ENCODE results near the gene DNAJC19. TPM values are rescaled to one million over a fixed set of nuclear protein-coding genes. Genes with fewer than 3 reads are reported as not detected.
"Not testable (repeated sequence)": the region's sequence is repeated elsewhere in the genome, so short reads cannot be mapped to it uniquely, and the experiment has no call there.

DNAJC19 gene
- total RNA-seq, result 25.6 and 38.6 TPM in 2 replicates

DNA sequence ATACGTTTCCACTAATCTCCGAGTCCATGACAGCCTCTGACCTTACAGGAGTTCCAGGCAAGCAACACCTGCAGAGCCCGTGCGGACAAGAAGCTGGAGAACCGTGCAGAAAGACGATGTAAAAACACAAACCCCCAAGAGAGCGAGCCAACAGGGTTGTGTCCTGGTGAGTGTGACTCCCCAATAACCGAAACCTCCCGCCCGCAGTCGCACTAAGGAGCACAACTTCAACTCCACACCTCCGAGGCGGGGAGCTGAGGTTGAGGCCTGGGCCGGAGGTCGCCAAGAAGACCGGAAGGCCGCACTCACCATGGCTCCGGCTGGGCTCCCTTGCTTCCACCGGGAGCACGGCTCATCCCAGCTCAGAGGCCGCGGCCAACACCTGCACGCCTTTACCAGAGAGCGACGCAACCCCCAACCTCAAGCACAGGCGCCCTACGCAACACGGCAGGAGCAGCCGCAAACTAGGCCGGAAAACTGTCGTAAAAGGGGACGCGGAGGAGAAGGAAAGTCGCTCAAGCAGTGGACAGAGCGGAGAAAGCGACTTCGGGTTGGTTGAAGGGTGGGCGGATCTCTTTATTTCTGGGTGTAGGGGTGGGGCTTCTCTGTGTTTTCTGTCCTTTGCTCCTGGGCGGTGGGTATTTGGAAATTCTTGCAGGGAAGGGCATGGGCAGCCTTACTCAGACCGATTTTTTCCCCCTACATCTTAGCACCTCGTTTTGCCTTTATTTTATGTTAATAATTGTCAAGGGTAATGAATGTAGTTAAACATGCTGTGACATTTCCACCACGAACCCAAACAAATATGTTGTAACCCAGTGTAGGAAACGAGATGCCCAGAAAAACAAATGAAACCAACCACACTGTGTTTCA is at the start of gene DNAJC19:
Gene DNAJC19 (minus strand): TSS at position 446 of the 873 bp plus-strand sequence. CDS start 134 bp downstream, at position 312.
- peak; percentile 95 for DNase-seq (ENCODE audit: low read depth)

DNA sequence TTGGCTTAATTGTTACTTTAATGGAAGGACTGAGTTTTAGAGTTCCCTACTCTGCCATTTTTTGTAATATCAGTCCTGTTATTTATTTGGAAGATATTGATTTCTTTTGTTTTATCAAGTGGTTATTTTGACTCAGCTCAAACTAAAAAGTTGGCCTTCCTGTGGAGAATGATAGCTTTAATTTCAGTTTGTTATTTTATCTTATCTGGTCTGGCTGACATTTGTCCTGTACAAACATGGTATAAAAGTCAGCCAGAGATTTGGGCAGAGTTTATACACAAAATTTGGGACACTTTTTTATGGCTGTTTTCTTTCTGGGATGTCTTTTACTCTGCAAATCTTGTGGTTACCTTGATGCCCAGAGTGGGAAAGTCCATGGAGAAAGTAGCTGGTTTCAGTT is 41.4 kb upstream of the DNAJC19 start:
- DNase-seq (ENCODE audit: low read depth), result no peak

DNA sequence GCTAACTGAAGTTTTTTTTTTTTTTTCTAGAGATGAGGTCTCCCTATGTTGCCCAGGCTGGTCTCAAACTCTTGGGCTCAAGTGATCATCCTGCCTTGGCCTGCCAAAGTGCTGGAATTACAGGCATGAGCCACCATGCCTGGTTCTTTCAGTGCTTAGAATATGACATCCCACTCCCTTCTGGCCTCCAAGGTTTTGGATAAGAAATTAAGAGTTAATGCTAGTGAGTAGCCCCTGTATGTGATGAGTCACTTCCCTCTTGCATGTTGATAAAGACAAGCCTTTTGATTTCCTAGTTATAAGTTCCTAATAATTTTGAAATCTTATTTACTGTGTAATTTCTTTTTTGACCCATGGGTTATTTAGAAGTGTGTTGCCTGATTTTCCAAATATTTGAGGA is 35.7 kb upstream of the DNAJC19 start:
- DNase-seq (ENCODE audit: low read depth), result no peak

DNA sequence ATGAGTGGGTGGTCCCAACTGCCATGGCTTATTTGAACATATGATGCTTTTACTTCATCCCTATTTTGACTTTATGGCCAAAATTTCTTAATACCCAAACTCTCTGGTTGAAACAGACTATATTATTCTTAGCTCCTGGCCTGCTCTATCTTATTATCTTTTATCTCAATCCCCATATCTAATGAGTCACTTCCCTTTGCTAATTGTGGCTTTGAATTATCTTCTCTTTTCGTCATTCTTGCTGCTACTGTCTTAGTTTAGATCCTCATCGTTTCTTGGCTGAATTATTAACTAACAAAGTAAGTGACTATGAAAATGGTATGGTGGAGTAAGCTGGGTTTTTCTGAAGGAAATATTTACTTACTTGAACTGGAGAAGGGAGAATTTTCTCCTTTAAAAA is 28.2 kb upstream of the DNAJC19 start:
- DNase-seq (ENCODE audit: low read depth), result no peak

DNA sequence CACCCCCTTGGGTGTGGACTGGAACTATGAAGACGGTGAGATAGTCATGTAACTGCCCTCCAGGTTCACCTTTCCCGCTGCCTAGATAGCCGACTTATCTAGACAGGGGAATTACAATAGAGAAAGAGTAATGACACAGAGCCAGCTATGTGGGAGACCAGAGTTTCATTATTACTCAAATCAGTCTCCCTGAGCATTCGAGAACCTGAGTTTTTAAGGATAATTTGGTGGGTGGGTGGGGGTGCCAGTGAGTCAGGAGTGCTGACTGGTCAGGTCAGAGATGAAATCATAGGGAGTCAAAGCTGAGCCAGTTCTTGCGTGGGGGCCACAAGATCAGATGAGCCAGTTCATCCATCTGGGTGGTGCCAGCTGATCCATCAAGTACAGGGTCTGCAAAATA is 19.7 kb upstream of the DNAJC19 start:
- DNase-seq (ENCODE audit: low read depth), result no peak

DNA sequence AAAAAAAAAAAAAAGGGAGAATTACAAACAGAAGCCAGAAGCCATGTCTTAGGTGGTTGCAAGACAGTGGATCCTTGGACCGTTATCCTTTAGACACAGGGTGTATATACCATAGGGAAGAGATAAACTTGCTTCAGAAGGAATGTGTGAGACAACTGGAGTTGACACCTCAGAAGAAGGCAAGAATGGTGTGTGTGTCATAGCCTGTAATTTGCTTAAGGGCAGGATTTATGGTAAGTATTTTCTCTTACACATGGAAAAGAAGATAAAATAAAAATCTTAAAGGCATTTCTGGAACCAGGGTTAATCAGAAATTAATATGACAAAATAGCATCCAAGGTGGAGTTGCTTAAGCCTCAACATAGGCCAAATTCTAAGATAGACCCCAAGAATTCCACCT is 19.3 kb upstream of the DNAJC19 start:
- DNase-seq (ENCODE audit: low read depth), result no peak

DNA sequence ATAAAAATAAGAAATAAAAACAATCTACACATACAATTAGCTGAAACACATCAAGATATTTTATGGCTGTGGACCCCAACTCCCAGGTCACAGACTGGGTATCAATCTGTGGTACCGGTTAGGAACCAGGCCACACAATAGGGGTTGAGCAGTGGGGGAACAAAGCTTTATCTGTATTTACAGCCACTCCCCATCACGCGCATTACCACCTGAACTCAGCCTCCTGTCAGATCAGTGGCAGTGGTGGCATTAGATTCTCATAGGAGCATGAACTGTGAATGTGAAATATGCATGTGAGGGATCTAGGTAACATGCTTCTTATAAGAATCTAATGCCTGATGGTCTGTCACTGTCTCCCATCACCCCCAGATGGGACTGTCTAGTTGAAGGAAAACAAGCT is 17.7 kb upstream of the DNAJC19 start:
- DNase-seq (ENCODE audit: low read depth), result no peak

DNA sequence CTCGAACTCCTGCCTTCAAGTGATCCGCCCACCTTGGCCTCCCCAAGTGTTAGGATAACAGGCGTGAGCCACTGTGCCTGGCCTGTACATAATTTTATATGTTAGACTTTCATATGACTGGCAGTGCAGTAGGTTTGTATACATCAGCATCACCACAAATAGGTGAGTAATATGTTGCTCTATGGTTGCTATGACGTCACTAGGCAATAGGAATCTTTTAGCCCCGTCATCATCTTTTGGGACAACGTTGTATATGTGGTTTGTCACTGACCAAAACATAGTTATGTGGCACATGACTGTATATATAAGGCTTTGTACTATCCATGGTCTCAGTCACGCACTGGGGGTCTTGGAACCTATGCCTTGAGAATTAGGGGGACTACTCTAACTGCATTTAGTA is 17.0 kb upstream of the DNAJC19 start:
- DNase-seq (ENCODE audit: low read depth), result no peak

DNA sequence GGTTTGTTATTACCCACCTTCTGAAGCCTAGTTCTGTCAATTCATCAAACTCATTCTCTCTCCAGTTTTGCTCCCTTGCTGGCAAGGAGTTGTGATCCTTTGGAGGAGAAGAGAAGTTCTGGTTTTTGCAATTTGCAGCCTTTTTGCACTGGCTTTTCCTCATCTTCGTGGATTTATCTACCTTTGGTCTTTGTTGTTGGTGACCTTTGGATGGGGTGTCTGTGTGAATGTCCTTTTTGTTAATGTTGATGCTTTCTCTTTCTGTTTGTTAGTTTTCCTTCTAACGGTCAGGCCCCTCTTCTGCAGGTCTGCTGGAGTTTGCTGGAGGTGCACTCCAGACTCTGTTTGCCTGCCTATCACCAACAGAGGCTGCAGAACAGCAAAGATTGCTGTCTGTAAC is 13.9 kb upstream of the DNAJC19 start:
- DNase-seq (ENCODE audit: low read depth), result not testable (repeated sequence)

DNA sequence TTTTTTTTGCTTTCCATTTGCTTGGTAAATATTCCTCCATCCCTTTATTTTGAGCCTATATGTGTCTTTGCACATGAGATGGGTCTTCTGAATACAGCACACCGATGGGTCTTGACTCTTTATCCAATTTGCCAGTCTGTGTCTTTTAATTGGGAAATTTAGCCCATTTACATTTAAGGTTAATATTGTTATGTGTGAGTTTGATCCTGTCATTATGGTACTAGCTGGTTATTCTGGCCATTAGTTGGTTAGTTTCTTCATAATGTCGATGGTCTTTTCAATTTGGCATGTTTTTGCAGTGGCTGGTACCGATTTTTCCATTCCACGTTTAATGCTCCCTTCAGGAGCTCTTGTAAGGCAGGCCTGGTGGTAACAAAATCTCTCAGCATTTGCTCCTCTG is 12.8 kb upstream of the DNAJC19 start:
- not testable (repeated sequence) for DNase-seq (ENCODE audit: low read depth)

DNA sequence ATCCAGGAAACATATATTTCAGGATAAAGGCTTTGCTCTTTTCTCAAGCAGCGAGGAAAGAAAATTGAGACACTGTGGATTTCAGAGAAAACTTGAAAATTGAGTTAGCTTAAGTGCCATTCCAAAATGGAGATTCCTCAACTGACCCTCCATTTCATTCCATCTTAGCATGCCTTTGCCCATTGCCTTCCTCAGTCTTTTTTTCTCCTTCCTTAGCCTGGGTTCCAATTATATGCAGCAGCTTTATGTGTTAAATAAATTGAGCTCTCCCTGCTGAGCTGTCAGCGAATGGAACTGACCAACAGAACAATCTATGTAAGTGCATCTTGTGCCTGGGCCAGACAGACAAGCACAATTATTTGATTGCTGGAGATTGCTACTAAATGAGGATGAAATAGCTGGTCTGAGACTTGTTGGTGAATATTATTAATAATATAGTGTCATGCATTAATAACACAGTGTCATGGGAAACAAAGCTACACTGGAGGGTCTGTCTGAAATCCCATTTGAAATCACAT is 6.9 kb upstream of the DNAJC19 start:
- DNase-seq (ENCODE audit: low read depth), result no peak

DNA sequence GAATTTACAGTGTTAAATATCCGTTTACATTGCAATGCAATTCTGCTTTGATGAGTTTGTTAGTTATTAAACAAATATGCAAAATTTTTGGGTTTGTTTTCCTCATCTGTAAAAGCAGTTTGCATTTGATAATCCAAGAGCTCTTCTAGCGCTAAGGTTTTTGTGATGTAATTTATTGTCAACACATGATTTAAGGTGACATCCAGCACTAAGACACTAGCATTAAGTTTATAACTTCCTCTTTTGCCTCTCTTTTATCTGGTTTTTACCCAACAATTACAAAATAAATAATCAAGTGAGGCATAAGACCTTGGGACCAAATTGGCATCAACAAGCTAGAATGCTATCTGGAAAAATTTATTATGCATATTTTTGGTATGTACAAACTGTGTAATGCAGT is 969 bp upstream of the DNAJC19 start:
- DNase-seq (ENCODE audit: low read depth), result no peak

DNA sequence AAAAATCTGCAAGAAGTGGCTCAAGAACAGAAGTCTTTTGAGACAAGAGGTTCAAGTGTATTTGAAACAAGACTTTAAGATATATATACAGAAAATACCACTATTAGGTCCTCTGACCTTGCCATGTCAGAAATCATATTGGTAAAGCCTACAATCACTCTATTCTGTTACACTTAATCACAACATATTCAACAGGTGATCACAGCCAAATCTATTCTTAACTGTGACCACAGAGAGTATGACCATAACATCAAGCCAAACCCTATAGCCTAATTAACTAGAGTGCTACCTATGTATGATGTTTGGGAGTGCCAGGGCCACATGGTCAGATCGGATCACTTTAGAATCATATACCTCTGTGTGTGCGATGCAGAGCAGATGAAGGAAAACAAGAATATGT is 2.2 kb downstream of the DNAJC19 start:
- no peak for DNase-seq (ENCODE audit: low read depth)

DNA sequence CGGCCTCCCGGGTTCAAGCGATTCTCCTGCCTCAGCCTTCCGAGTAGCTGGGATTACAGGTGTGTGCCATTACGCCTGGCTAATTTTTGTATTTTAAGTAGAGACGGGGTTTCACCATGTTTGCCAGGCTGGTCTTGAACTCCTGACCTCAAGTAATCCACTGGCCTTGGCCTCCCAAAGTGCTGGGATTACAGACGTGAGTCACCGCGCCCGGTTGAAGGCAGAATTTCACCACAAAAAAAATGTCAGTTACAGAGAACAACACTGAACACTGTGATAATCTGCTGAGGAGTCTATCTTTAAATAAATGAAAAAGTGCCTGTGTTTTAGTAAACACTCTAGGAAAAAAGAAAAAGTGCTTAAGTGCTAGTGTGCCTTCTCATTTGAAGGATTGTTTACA is 3.2 kb downstream of the DNAJC19 start:
- DNase-seq (ENCODE audit: low read depth), result not testable (repeated sequence)

DNA sequence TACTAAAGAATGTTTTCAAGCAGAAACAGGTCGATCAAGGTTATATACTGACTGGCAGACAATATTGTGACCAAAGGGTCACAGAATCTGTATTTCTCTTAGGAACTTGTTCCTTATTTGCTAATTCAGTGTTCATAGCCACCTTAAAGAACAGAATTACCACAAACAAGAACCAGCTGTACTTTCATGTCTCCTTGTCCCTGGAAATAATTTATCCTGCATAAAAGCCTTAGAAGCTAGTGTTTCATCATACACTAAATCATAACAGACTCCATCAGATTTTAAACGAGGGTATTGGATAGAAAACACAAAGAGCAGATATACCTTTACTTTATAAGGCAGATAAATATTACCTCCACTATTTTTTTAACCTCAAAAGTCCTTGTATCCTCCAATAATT is 6.4 kb downstream of the DNAJC19 start:
- DNase-seq (ENCODE audit: low read depth), result peak; percentile 51

DNA sequence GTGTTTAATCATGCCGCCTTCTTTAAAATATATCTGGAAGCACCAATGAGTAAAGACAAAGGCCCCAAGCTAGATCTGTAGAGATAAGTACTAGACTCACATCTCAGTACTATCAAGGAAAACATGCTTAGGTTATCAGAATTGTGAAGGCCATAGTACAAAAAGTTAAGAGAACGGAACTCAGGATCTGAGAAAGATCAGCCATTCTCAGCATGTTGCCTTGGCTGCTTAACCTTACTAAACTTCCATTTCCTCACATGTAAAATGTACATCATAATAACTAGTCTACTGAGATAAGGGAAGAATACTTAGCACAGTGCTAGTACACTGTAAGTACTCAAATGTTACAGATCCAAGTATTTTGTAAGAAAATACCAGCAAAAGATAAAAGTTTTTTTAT is 7.6 kb downstream of the DNAJC19 start:
- no peak for DNase-seq (ENCODE audit: low read depth)

DNA sequence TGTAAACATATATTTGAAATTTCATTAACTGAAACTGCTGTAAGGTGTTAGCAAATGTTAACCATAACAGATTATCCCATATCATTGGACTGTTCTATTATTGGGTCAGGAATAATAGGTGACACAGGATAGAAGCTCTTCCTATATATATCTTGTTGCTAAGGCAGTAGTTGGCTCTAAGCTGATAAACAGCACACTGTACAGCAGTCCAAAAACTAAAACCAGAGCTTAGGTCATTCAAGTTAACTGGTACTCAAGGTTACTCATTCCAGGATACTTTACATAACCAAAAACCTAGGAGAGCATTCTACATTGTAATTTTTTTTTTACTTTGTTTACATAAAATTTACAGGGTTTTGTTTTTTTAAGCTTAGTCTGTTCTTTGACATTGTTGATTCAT is 8.9 kb downstream of the DNAJC19 start:
- peak; percentile 15 for DNase-seq (ENCODE audit: low read depth)

DNA sequence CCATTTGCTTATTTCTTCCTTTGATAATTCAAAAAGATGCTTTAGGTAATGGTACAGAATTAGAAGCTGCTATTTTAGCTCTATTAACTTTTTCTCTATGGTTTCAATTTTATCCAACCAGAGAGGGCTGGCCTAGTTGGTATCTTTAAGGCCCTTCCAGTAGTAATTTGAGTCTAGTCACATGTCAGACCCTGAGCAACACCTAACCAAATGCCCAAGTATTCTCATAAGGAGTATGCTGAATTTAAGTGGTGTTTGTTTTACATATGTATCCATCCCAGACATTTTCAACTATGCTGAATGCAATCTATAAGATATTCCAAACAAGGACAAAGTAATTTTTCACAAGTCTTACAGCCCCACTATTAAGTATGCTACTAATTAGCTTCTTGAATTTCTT is 9.6 kb downstream of the DNAJC19 start:
- DNase-seq (ENCODE audit: low read depth), result no peak

DNA sequence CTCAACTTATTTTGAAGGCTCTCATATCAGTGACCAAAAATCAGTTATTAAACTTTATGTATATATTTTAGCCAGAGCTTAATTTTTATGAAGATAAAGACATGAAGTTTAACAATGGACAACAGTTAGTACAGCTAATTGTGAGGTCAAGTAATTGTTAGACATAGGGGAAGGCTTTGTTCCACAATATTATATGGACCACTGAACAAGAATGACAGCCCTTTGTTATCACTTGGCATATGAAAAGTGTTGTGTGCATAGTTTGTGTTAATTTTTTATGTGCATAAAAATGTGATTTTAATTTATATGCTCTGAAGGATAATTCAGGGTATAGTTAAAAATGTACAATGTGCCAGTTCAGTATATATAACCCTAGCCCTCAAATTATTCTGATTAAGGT is 12.0 kb downstream of the DNAJC19 start:
- no peak for DNase-seq (ENCODE audit: low read depth)

DNA sequence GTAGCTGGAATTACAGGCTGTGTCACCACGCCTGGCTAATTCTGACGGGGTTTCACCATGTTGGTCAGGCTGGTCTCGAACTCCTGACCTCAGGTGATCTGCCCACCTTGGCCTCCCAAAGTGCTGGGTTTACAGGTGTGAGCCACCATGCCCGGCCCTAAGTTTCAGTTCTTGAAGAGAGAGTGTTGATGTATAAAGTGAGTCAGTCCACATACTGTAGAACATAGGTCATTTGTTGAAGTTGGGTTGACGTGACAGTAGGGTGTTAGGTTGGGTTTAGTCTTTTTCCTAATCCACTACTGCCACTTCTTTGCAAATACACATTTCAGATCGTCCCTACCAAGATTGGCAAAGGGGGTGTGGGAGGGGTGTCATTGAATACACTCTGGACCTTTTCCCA is 15.2 kb downstream of the DNAJC19 start:
- DNase-seq (ENCODE audit: low read depth), result no peak

DNA sequence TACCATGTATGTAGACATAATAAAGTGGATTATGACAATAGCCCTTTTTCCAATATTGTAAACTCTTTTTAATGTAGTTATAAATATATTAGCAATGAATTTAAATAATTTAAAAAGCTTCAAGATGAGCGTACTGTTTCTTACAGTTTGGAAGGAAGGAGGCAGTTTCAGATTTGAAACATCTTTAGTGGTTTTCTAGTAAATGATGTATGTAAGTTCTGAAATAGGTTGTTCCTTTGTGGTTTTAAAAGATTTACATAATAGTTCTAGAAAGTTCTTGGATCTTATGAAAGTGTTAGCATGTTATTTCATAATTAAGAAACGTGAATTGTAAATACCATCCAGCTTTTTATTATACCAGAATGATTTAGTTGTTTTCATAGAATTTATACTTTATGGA is 16.0 kb downstream of the DNAJC19 start:
- DNase-seq (ENCODE audit: low read depth), result no peak

DNA sequence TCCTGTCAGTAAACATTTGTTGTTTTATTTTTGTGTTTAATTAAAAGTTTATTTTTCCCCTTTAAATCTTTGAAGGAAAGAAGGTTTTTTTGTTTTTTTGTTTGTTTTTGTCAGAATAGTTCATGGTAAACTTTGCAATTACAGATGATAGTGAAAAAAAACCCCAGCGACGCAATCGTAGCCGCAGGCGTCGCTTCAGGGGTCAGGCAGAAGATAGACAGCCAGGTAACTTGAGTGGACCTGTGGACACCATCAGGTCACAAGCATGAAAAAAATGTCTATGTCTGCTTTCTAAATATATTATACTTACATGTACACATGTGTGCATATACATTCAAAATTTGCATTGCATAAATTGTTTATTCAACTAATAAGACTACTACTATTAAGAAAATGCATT is 18.6 kb downstream of the DNAJC19 start:
- no peak for DNase-seq (ENCODE audit: low read depth)

DNA sequence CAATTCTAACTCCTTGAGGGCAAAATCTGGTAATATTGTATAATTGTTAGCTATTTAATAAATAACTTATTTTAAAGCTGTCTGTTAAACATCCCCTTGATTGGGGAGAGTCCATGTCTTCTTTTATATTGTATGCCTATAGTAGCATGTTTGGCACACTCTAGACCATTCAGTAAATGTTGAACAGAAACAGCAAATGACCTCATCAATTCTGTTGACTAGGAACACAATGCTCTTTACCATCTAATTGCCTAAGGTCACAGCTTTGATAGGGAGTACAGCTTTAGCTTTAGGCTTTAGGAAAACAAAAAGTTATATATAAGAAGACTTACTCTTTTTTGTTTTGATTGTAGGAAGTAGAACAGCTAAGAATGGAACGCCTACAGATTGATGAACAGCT is 27.0 kb downstream of the DNAJC19 start:
- DNase-seq (ENCODE audit: low read depth), result no peak

DNA sequence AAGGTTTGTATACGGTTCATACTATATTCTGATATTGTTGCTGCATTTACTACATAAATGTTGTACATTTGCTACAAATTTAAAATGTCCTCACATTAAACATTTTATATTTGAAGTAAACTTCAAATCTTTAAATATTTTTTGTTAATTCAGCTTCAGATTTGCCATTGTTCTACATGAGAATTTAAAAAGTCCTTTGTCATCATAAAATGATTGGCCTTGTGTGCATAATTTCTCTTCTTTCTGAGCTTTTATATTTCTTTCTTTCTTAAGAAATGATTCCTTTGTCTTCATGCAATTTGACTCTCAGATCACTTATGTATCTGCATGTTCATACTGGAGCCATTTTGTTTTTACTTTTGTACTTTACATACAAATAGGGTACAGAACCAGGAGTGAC is 28.0 kb downstream of the DNAJC19 start:
- no peak for DNase-seq (ENCODE audit: low read depth)
